Keratinocyte (primary cell): Measurements from ENCODE around the gene MRPL32. TPM values are rescaled to one million over a fixed set of nuclear protein-coding genes. Genes with fewer than 3 reads are reported as not detected.

Experiments
- DNase-seq: peaks from one replicate; pipeline ENCODE4 v3.0.0-alpha.2; 2011; ENCODE audit warnings: low read depth, missing footprints, low spot score
- FAIRE-seq: peaks from 2 replicates; lab custom pipeline; 2011; peaks lifted over from hg19 to GRCh38; lab: Jason Lieb, UNC
- H2AFZ ChIP-seq: 2 replicates; pipeline ENCODE4 v1.6.0; 2012; ENCODE audit warnings: low read length, control low read depth, inconsistent platforms; ENCODE audit not compliant: control insufficient read depth
- H3K27ac ChIP-seq: 2 replicates; pipeline ENCODE4 v1.5.1; 2011; ENCODE audit warnings: low read length; ENCODE audit not compliant: control insufficient read depth, insufficient read depth
- H3K27me3 ChIP-seq: 3 replicates; pipeline ENCODE4 v1.6.0; 2011; ENCODE audit warnings: low read length; ENCODE audit not compliant: control insufficient read depth, insufficient read depth; ENCODE audit errors: extremely low read depth
- H3K36me3 ChIP-seq, 2 experiments: 2 replicates in 1 of 2; 3 replicates in 1 of 2; pipeline ENCODE4 v1.5.1; 2011; ENCODE audit warnings: low read length in 2 of 2, mild to moderate bottlenecking in 1 of 2; ENCODE audit not compliant: control insufficient read depth in 2 of 2, insufficient read depth in 2 of 2; ENCODE audit errors: extremely low read depth in 1 of 2
- H3K4me1 ChIP-seq: 3 replicates; pipeline ENCODE4 v1.5.1; 2011; ENCODE audit warnings: low read length; ENCODE audit not compliant: control insufficient read depth, insufficient read depth; ENCODE audit errors: extremely low read depth
- H3K4me2 ChIP-seq: 3 replicates; pipeline ENCODE4 v1.6.0; 2011; ENCODE audit warnings: low read depth, low read length; ENCODE audit not compliant: control insufficient read depth, insufficient read depth; ENCODE audit errors: extremely low read depth
- H3K4me3 ChIP-seq, 3 experiments: fragments of 200-600 bp in 1 of 3; sonication (generic) in 1 of 3; 2 replicates in 2 of 3; 3 replicates in 1 of 3; pipeline ENCODE4 v1.5.1; 2011 to 2016; ENCODE audit warnings: low read length in 3 of 3, mild to moderate bottlenecking in 3 of 3, control low read depth in 2 of 3, inconsistent platforms in 1 of 3, low read depth in 1 of 3, mixed read lengths in 1 of 3, mixed run types in 1 of 3, moderate library complexity in 1 of 3; ENCODE audit not compliant: control insufficient read depth in 2 of 3, insufficient read depth in 2 of 3; ENCODE audit errors: extremely low read depth in 1 of 3
- H3K79me2 ChIP-seq: 2 replicates; pipeline ENCODE4 v1.6.0; 2012; ENCODE audit warnings: low read length; ENCODE audit not compliant: control insufficient read depth, insufficient read depth
- H3K9ac ChIP-seq: 3 replicates; pipeline ENCODE4 v1.6.0; 2011; ENCODE audit warnings: low read length; ENCODE audit not compliant: control insufficient read depth, insufficient read depth; ENCODE audit errors: extremely low read depth
- H3K9me1 ChIP-seq: 3 replicates; pipeline ENCODE4 v1.6.0; 2011; ENCODE audit warnings: low read length; ENCODE audit not compliant: control insufficient read depth, insufficient read depth; ENCODE audit errors: extremely low read depth
- H3K9me3 ChIP-seq: 2 replicates; pipeline ENCODE4 v1.5.1; 2012; ENCODE audit warnings: low read depth, low read length; ENCODE audit not compliant: control insufficient read depth
- H4K20me1 ChIP-seq: 3 replicates; pipeline ENCODE4 v1.6.0; 2011; ENCODE audit warnings: low read length; ENCODE audit not compliant: control insufficient read depth, insufficient read depth; ENCODE audit errors: extremely low read depth
- EZH2 ChIP-seq: IDR thresholded peaks from one replicate; pipeline ENCODE4 v1.6.1; 2012; ENCODE audit warnings: inconsistent platforms, mild to moderate bottlenecking, low read length, moderate library complexity
- dilution Hi-C: fragments of 300-500 bp; cut with MboI; formaldehyde crosslinking; loops from one replicate; pipeline ENCODE4 v1.7.0; 2020; ENCODE audit warnings: low sequenced_read_pairs; ENCODE audit not compliant: extremely low pct_ligation_motif_present
- polyA plus RNA-seq, 5 experiments: library from polyadenylated mRNA; depleted of rRNA in 3 of 5; stranded (reverse) in 3 of 5; stranded (forward) in 1 of 5; unstranded in 1 of 5; fragments of >200 nt; gene quantifications; 1 replicate in 1 of 5; 2 replicates in 3 of 5; 3 replicates in 1 of 5; pipeline versions ENCODE4 v1.2.1 to v1.2.3, GENCODE V29; 2011 to 2012; ENCODE audit warnings: missing spikeins in 2 of 5, low read depth in 1 of 5, low replicate concordance in 1 of 5
- TF ChIP-seq, protein P1 (sequence below), 3 experiments: IDR thresholded peaks in 1 of 3; conservative IDR thresholded peaks in 1 of 3; optimal IDR thresholded peaks in 1 of 3; 2 replicates in 2 of 3; 3 replicates in 1 of 3; pipeline versions ENCODE3 to v1.5.1; 2011; ENCODE audit warnings: low read length in 3 of 3, mild to moderate bottlenecking in 3 of 3, moderate library complexity in 2 of 3, control low read depth in 1 of 3, inconsistent platforms in 1 of 3; ENCODE audit not compliant: insufficient read depth in 2 of 3; ENCODE audit errors: extremely low read depth in 1 of 3

The MRPL32 gene
- polyA plus RNA-seq, 1 donor (not counting 4 experiments of a cell fraction or from before 2014, with no cell fraction given), result 86.1 TPM

- Histone ChIP-seq H4K20me1 (no peaks in the 10 kb centered on the region), H3K9me1 (no peaks in the 10 kb centered on the region), H3K4me2 (no peak overlapping the region), H3K4me1 (no peaks in the 10 kb centered on the region), H3K36me3 (no peaks in the 10 kb centered on the region), H2AFZ (no peak overlapping the region), H3K9me3 (no peaks in the 10 kb centered on the region), H3K27me3 (peaks cover 9% of the 10 kb centered on the region), H3K27ac (no peak overlapping the region), H3K4me3 (no peak overlapping the region), H3K79me2 (no peaks in the 10 kb centered on the region), H3K9ac (no peak overlapping the region)
- TF ChIP-seq EZH2, result no peak
- TF ChIP-seq, protein P1, sequence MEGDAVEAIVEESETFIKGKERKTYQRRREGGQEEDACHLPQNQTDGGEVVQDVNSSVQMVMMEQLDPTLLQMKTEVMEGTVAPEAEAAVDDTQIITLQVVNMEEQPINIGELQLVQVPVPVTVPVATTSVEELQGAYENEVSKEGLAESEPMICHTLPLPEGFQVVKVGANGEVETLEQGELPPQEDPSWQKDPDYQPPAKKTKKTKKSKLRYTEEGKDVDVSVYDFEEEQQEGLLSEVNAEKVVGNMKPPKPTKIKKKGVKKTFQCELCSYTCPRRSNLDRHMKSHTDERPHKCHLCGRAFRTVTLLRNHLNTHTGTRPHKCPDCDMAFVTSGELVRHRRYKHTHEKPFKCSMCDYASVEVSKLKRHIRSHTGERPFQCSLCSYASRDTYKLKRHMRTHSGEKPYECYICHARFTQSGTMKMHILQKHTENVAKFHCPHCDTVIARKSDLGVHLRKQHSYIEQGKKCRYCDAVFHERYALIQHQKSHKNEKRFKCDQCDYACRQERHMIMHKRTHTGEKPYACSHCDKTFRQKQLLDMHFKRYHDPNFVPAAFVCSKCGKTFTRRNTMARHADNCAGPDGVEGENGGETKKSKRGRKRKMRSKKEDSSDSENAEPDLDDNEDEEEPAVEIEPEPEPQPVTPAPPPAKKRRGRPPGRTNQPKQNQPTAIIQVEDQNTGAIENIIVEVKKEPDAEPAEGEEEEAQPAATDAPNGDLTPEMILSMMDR (optimal IDR thresholded peaks at IDR 0.05 in 1 of 3, IDR thresholded peaks at IDR 0.05 in 1 of 3, conservative IDR thresholded peaks at IDR 0.05 in 1 of 3; ENCODE audit: extremely low read depth in 1 of 3, insufficient read depth in 2 of 3, low read length in 3 of 3), result no peak
- no peak for FAIRE-seq
- dilution Hi-C loops, result no loop called here
- DNase-seq, result no peak
Measured at GRCh38 chr7:42980084-42980483, 47.9 kb downstream of the MRPL32 start.

DNA sequence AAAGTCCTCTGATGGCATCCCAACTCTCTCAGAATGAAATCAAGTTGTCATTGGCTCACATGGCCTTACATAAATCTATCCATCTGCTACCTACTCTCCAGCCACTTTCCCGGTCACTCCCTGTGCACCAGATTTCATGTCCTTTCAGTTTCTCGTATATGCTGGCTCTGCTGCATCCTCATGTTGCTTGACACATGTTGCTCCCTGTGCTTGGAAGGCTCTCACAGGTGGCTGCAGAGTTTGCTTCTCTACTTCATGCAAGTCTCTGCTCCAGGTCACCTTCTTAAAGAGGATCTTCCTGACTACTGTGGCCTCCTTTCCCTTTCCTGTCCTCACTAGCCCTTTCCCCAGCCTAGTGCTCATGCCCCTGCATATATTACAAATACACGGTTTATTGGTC, 48.3 kb downstream of the MRPL32 start:
- H3K27me3 ChIP-seq, result peaks cover 8% of the 10 kb centered on the region
- dilution Hi-C loops, result no loop called here

More for the DNA sequence above, 48.3 kb downstream of the MRPL32 start:
- Histone ChIP-seq H3K9me1 (no peaks in the 10 kb centered on the region), H4K20me1 (no peaks in the 10 kb centered on the region), H3K36me3 (no peaks in the 10 kb centered on the region), H3K4me1 (no peaks in the 10 kb centered on the region), H2AFZ (no peak overlapping the region), H3K9ac (no peak overlapping the region), H3K27ac (no peak overlapping the region), H3K4me3 (no peak overlapping the region), H3K9me3 (no peaks in the 10 kb centered on the region), H3K4me2 (no peak overlapping the region), H3K79me2 (no peaks in the 10 kb centered on the region)
- TF ChIP-seq EZH2, result no peak
- TF ChIP-seq, protein P1 (optimal IDR thresholded peaks at IDR 0.05 in 1 of 3, IDR thresholded peaks at IDR 0.05 in 1 of 3, conservative IDR thresholded peaks at IDR 0.05 in 1 of 3; ENCODE audit: extremely low read depth in 1 of 3, insufficient read depth in 2 of 3, low read length in 3 of 3), result no peak
- DNase-seq, result no peak
- no peak for FAIRE-seq
